ENCODE data around the gene MRPL12. TPM values are rescaled to one million over a fixed set of nuclear protein-coding genes. Genes with fewer than 3 reads are reported as not detected.

Gene MRPL12
- total and polyA plus RNA-seq, 4 experiments from 2014 or later, result 21.9 to 47.5 (median 34.0) TPM

GRCh38 chr17:81706757-81707624 is 3.8 kb downstream of the MRPL12 start:
- intact Hi-C loops (cut with micrococcal nuclease), result no loop called here
- Mint-ChIP-seq H3K27ac (peak overlapping the region in 2 of 7 donors; percentile 13 to 41), H3K36me3 (peaks cover 5 to 32% of the 10 kb centered on the region in 2 donors), H3K27me3 (no peaks in the 10 kb centered on the region), H3K4me3 (peak overlapping the region in 1 of 8 donors; percentile 6), H3K9me3 (peaks cover 0 to 1% (median 0%) of the 10 kb centered on the region in 8 donors), H3K4me1 (peaks cover 4 to 49% (median 28%) of the 10 kb centered on the region in 4 donors)
- no peak for DNase-seq
- ChIA-PET POLR2A (ENCODE audit: partially characterized antibody) (interaction anchor here (2.1 kb wide), 1 partner anchor 23 kb away, joined by 7 read pairs; the partner anchor contains the start of genes ARL16 and HGS), CTCF (ENCODE audit: partially characterized antibody) (no interaction called here)
- H3K4me3 ChIP-seq (ENCODE audit: low read length in 2 of 2), result no peak overlapping the region
- no peaks in the 10 kb centered on the region for H3K27me3 ChIP-seq (ENCODE audit: insufficient read depth, low read length)
- H3K27ac ChIP-seq (ENCODE audit: low read depth, low read length), result no peak overlapping the region
- H3K36me3 ChIP-seq (ENCODE audit: insufficient read depth, low read length), result no peaks in the 10 kb centered on the region
- no peaks in the 10 kb centered on the region for H3K9me3 ChIP-seq (ENCODE audit: control insufficient read depth in 1 of 2, low read length in 2 of 2)
- peaks cover 37% of the 10 kb centered on the region for H3K4me1 ChIP-seq (ENCODE audit: insufficient read depth, low read length)

- H3K9me3 Mint-ChIP-seq, result peaks cover 0 to 1% (median 0%) of the 10 kb centered on the region in 8 donors
- ChIA-PET CTCF (ENCODE audit: partially characterized antibody) (no interaction called here), POLR2A (ENCODE audit: partially characterized antibody) (interaction anchor here (1.0 to 2.1 kb wide), 2 partner anchors 24 to 27 kb away, joined by 4 to 7 read pairs; partner anchors contain the start of genes ARL16 and HGS)
- Histone ChIP-seq H3K9me3 (ENCODE audit: control insufficient read depth in 1 of 2, low read length in 2 of 2) (no peaks in the 10 kb centered on the region), H3K27ac (ENCODE audit: low read depth, low read length) (no peak overlapping the region), H3K27me3 (ENCODE audit: insufficient read depth, low read length) (no peaks in the 10 kb centered on the region), H3K36me3 (ENCODE audit: insufficient read depth, low read length) (no peaks in the 10 kb centered on the region), H3K4me1 (ENCODE audit: insufficient read depth, low read length) (peaks cover 34% of the 10 kb centered on the region), H3K4me3 (ENCODE audit: low read length in 2 of 2) (no peak overlapping the region)
- H3K27me3 Mint-ChIP-seq, result no peaks in the 10 kb centered on the region
- peaks cover 6 to 43% (median 26%) of the 10 kb centered on the region in 4 donors for H3K4me1 Mint-ChIP-seq
- intact Hi-C loops (cut with micrococcal nuclease), result no loop called here
- no peak for DNase-seq
- H3K4me3 Mint-ChIP-seq, result no peak overlapping the region
- H3K27ac Mint-ChIP-seq, result peak overlapping the region in 1 of 7 donors; percentile 13
- H3K36me3 Mint-ChIP-seq, result peaks cover 5 to 24% of the 10 kb centered on the region in 2 donors
Observed at GRCh38 chr17:81707725-81708646, 4.8 kb downstream of the MRPL12 start.

- Histone ChIP-seq H3K27me3 (ENCODE audit: insufficient read depth, low read length) (no peaks in the 10 kb centered on the region), H3K36me3 (ENCODE audit: insufficient read depth, low read length) (no peaks in the 10 kb centered on the region), H3K27ac (ENCODE audit: low read depth, low read length) (no peak overlapping the region), H3K9me3 (ENCODE audit: control insufficient read depth in 1 of 2, low read length in 2 of 2) (no peaks in the 10 kb centered on the region), H3K4me1 (ENCODE audit: insufficient read depth, low read length) (peaks cover 38% of the 10 kb centered on the region), H3K4me3 (ENCODE audit: low read length in 2 of 2) (no peak overlapping the region)
- H3K9me3 Mint-ChIP-seq, result no peaks in the 10 kb centered on the region
- no peak for DNase-seq
- intact Hi-C loops (cut with micrococcal nuclease), result no loop called here
- H3K27me3 Mint-ChIP-seq, result no peaks in the 10 kb centered on the region
- H3K4me3 Mint-ChIP-seq, result no peak overlapping the region
- ChIA-PET CTCF (ENCODE audit: partially characterized antibody) (no interaction called here), POLR2A (ENCODE audit: partially characterized antibody) (interaction anchor here (1.0 to 2.1 kb wide), 4 partner anchors 24 to 158 kb away, joined by 4 to 7 read pairs (median 4); partner anchors contain the start of genes ARL16 and HGS)
- no peak overlapping the region for H3K27ac Mint-ChIP-seq
- H3K4me1 Mint-ChIP-seq, result peaks cover 6 to 44% (median 27%) of the 10 kb centered on the region in 4 donors
- peaks cover 5 to 19% of the 10 kb centered on the region in 2 donors for H3K36me3 Mint-ChIP-seq
Observed at GRCh38 chr17:81708739-81709185, 5.6 kb downstream of the MRPL12 start.

DNA sequence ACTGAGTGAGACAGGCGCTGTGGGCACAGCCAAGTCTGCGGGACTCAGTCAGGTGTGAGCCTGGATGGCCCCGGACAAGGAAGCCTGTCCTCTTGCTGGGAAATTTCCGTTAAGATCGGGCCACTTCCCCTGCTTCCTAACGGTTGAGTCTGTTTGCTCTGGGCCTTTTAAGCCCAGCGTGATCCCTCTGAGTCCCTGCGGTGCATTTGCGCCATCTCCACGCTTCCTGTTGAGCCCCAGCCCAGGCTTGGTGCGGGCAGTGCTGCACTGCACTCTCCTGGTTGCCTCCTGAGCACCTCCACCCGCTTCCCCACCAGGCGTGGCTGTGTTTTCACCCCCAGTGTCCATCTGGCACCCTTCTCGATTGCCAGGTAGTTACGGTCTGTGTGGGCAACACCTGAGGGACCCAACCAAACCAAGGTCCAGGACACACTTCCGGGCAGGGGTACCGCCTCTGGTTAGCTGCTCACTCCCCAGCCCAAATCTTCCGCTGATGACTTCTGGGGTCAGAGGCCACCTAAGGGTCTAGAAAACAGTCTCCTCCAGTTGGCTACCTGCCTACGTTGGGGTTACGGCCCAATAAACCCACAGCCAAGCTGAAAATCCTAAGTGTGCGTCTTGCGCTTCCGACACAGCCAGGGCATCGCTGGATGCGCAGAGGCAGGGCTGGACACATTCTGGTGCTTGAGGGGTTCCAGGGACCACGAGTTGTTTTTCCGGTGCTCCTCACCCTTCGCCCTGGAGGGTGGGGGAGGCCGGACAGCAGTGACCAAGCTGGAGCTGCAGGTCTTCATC is 7.5 kb downstream of the MRPL12 start:
- CTCF ChIA-PET (ENCODE audit: partially characterized antibody), result no interaction called here
- intact Hi-C loops (cut with micrococcal nuclease), result no loop called here

GRCh38 chr17:81711814-81712467 is 8.8 kb downstream of the MRPL12 start, which contains the start of gene SLC25A10:
Gene SLC25A10 (plus strand): TSS chr17:81712284. CDS start chr17:81712427, 143 bp downstream.
- peaks cover 28% of the 10 kb centered on the region for H3K4me1 ChIP-seq (ENCODE audit: insufficient read depth, low read length)
- peak within 1 kb of the TSS; percentile 2 to 58 for H3K4me3 ChIP-seq (ENCODE audit: low read length in 2 of 2)
- ChIA-PET POLR2A (ENCODE audit: partially characterized antibody) (interaction anchor here (0.8 to 1.7 kb wide), 7 partner anchors 9 to 157 kb away, joined by 3 to 13 read pairs (median 4); partner anchors contain the start of genes ARL16, HGS, MCRIP1 and MRPL12), CTCF (ENCODE audit: partially characterized antibody) (no interaction called here)
- no peaks in the 10 kb centered on the region for H3K27me3 ChIP-seq (ENCODE audit: insufficient read depth, low read length)
- Mint-ChIP-seq H3K27ac (peak within 1 kb of the TSS in 5 of 7 donors; percentile 66 to 92 (median 81)), H3K9me3 (no peaks in the 10 kb centered on the region), H3K4me3 (peak within 1 kb of the TSS; percentile 75 to 87 (median 80)), H3K27me3 (no peaks in the 10 kb centered on the region), H3K4me1 (peaks cover 5 to 26% (median 16%) of the 10 kb centered on the region in 4 donors), H3K36me3 (peaks cover 0 to 4% of the 10 kb centered on the region in 2 donors)
- H3K9me3 ChIP-seq (ENCODE audit: control insufficient read depth in 1 of 2, low read length in 2 of 2), result no peaks in the 10 kb centered on the region
- peak; percentile 76 to 82 (median 80) for DNase-seq
- H3K27ac ChIP-seq (ENCODE audit: low read depth, low read length), result peak within 1 kb of the TSS; percentile 38
- intact Hi-C loops (cut with micrococcal nuclease), result loop anchor here (1.0 kb wide), 1 partner anchor 9 kb away; the partner anchor contains the start of gene MRPL12
- no peaks in the 10 kb centered on the region for H3K36me3 ChIP-seq (ENCODE audit: insufficient read depth, low read length)

More for the DNA sequence above, 7.5 kb downstream of the MRPL12 start:
- Histone ChIP-seq H3K4me1 (ENCODE audit: insufficient read depth, low read length) (peaks cover 28% of the 10 kb centered on the region), H3K4me3 (ENCODE audit: low read length in 2 of 2) (peak overlapping the region; percentile 2 to 5), H3K36me3 (ENCODE audit: insufficient read depth, low read length) (no peaks in the 10 kb centered on the region), H3K27me3 (ENCODE audit: insufficient read depth, low read length) (no peaks in the 10 kb centered on the region), H3K9me3 (ENCODE audit: control insufficient read depth in 1 of 2, low read length in 2 of 2) (no peaks in the 10 kb centered on the region), H3K27ac (ENCODE audit: low read depth, low read length) (no peak overlapping the region)
- Mint-ChIP-seq H3K4me1 (peaks cover 6 to 29% (median 17%) of the 10 kb centered on the region in 4 donors), H3K4me3 (peak overlapping the region; percentile 54 to 80 (median 74)), H3K9me3 (no peaks in the 10 kb centered on the region), H3K36me3 (peaks cover 3 to 14% of the 10 kb centered on the region in 2 donors), H3K27me3 (no peaks in the 10 kb centered on the region), H3K27ac (peak overlapping the region in 6 of 7 donors; percentile 35 to 87 (median 68))
- POLR2A ChIA-PET (ENCODE audit: partially characterized antibody), result interaction anchor here (0.8 to 1.7 kb wide), 6 partner anchors 8 to 158 kb away, joined by 3 to 13 read pairs (median 4); partner anchors contain the start of genes ARL16, HGS, MCRIP1 and MRPL12
- DNase-seq, result no peak
